Right renal cortex interstitium (tissue), 3 donors: ENCODE results near the gene PNLIPRP1. TPM values are rescaled to one million over a fixed set of nuclear protein-coding genes. Genes with fewer than 3 reads are reported as not detected.

Source experiments
- DNase-seq, 3 donors: peaks; one replicate each; pipeline ENCODE4 v3.0.0-alpha.2; 2013; ENCODE audit warnings: low read depth in 3 of 3, low spot score in 2 of 3
- polyA plus RNA-seq, 3 donors: library from polyadenylated mRNA; unstranded; fragments of 120-200 nt; gene quantifications; one replicate each; pipeline ENCODE4 v1.2.1, GENCODE V29; 2013; ENCODE audit not compliant: insufficient read length in 3 of 3

Gene PNLIPRP1
- polyA plus RNA-seq, result under 1 TPM in 1 of 3 donors, not detected in 2; 0.21 TPM

DNA sequence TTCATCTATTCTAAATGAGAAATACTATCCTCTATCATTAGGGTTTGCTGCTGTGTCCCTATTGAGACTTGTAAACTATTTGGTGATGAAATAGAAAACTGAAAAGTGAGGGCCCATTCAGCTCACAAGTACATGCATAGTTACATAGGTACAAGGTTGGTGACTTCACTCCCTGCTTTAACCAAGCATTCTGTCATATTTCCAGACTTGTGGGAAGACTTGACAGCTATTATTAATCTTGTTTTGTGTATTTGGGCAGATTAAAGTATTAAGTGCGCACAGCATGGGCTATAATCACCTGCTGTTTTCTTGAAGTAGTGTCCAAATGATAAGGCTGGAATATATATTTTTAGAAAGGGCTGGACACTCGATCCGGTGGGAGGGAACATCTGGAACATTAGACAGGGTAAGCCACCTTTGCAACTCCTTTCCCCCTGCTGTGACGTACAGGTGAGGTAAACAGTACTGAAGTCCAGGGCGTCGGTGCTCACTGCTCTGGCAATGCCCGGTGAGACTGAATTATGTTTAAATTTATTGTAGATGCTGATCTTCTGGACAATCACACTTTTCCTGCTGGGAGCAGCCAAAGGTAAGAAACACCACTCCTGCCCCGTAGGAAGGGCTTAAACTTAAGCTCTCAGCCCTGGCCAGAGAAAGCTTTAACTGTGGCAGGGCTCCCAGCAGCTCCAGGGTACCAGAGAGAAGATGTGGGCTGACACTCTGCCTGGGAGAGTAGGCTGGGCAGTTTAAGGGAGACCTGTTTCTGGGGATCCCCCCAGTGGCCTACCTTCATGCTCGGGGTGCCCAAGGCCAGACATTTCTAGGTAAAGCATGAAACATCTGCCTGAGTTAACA lies at the start of gene PNLIPRP1:
Gene PNLIPRP1, plus strand, starts transcription at position 370 of the 855 bp plus-strand sequence. Its CDS starts 171 bp downstream, at position 541.
- no peak for DNase-seq

DNA sequence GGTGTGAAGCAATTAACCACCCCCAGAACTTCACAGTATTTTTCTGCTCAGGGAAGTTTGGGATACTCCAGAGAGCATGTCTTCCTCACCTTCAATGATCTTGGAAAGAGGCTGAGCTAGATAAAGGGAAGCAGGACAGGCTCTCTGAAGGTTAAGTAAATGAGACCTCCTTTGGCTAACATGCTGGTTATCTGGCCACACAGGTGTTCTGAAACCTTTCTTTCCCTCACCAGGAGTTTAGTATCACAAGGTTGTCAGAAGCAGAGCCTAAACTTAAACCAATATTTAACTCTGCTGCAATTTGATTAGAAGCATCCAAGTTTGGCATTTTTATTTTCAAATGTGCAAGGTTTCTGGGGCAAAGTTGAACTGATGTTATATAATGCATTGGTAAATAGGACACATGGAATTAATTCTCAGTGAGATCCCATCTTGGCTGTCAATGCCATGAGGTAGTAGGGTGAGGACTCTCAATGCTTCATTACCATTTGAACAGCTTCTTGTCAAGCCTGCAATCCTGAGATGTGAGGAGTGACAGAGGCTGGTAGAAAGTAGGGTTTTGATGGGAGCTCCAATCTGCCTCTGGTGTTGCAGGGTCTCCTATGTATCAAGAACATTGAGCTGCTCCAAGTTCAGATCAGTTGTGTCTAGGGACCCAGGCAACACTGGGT lies 48.6 kb upstream of the PNLIPRP1 start:
- no peak for DNase-seq

- no peak for DNase-seq
These were observed 45.6 kb upstream of the PNLIPRP1 start for GRCh38 chr10:116545122-116545521.

DNA sequence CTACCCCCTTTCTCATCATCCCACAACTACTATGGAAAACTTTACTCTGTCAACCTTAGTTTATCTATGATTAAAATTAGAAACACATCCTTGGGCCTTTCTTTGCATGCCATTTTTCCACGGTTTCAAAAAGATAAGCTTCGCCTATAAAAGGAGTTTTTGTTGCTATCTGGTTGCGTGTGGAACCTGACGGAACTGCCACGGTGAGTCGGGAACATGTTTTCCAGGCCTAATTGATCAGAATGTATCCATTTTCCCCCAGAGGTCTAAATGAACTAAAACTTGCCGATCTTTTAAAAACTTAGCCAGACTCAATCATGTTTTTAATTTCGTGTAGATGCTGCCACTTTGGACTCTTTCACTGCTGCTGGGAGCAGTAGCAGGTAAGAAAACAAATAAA lies 45.0 kb upstream of the PNLIPRP1 start, which contains the start of gene PNLIP:
Gene PNLIP, plus strand, starts transcription at position 176 of the 400 bp plus-strand sequence. Its CDS starts 162 bp downstream, at position 338.
- no peak for DNase-seq

DNA sequence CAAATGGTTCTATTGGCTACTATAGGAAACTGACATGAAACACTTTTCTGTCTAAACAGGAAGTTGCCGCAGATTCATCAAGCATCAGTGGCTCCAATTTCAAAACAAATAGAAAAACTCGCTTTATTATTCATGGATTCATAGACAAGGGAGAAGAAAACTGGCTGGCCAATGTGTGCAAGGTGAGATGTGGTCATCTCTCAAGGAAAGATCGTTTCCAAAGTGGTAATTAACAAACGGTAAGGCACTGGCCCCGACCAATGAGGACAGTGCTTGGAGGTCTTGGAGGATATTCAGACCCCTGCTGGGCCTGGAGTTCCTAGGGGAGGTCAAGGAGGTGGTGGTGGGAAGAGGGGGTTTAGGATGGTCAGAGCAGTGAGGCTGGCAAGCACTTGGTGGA lies 42.5 kb upstream of the PNLIPRP1 start:
- DNase-seq, result no peak

DNA sequence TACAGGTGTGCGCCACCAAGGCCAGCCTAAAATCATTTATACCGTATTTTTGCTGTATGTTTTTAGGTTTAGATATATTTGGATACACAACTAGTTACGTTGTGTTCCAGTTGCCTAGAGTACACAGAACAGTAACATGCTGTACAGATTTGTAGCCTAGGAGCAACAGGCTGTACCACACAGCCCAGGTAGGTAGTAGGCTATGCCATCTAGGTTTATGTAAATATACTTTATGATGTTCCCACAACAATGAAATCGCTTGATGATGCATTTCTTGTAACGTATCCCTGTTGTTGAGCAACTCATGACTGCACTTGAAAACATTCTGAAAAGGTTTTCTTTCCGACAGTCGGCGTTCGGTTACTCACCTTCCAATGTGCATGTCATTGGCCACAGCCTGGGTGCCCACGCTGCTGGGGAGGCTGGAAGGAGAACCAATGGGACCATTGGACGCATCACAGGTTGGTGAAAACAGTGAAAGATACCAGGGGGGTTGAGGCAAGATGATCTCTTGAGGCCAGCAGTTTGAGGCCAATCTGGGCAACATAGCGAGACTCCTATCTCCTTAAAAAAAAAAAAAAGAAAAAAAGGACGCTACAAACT lies 37.3 kb upstream of the PNLIPRP1 start:
- no peak for DNase-seq

- no peak for DNase-seq
These were observed 36.1 kb upstream of the PNLIPRP1 start for GRCh38 chr10:116554628-116555027.

- no peak for DNase-seq
These were observed 34.9 kb upstream of the PNLIPRP1 start for GRCh38 chr10:116555880-116556279.

- DNase-seq, result no peak
These were observed 33.4 kb upstream of the PNLIPRP1 start for GRCh38 chr10:116557305-116557880.

- no peak for DNase-seq
These were observed 25.2 kb upstream of the PNLIPRP1 start for GRCh38 chr10:116565534-116565933.

DNA sequence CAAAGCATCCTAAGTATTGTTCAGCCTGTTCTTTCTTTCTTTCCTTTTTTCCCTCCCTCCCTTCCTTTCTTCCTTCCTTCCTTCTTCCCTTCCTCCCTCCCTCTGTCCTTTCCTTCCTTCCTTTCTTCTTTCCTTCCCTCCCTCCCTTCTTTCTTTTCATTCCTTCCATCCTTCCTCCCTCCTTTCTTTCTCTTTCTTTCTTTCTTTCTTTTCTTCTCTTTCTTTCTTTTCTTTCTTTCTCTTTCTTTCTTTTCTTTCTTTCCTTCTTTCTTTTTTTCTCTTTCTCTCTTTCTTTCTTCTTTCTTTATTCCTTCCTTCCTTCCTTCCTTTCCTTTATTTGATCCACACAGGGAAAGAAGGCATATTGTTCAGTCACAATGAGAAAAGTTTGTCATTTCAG lies 23.8 kb upstream of the PNLIPRP1 start:
- DNase-seq, result no peak

DNA sequence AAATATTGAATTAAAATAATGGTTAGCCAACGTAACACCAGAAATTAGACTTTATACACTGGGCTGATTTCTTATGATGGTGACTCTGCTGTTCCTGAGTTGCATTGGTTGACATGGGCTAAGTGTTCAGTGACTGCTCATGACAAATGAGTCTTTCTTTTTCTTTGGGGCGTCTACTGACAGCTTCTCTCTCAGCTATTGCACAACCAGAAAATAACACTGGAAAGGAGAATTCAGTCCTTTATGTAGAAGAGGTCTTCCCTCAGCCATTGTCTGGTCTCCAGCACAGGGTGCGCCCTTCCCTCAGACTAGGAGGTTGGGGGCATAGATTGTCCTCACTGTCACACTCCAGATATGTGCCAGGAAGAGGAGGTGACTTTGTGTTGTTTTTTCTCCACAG lies 23.4 kb upstream of the PNLIPRP1 start:
- no peak for DNase-seq

DNA sequence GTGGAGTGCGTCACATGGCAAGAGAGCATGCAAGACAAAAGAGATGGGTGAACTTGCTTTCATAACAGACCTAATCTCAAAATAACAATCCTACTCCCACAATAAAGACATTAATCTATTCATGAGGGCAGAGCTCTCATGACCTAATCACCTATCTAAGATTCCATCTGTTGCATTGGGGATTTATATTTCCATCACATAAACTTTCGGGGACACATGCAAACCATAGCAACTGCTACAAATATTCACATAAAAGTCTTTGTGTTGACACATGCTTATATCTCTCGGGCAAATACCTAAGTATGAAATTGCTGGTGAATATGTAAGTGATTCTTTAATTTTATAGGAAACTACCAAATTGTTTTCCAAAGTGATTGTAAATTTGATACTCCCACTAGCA lies 16.0 kb upstream of the PNLIPRP1 start:
- DNase-seq, result no peak

GRCh38 chr10:116587878-116588591 lies 2.7 kb upstream of the PNLIPRP1 start:
- no peak for DNase-seq

DNA sequence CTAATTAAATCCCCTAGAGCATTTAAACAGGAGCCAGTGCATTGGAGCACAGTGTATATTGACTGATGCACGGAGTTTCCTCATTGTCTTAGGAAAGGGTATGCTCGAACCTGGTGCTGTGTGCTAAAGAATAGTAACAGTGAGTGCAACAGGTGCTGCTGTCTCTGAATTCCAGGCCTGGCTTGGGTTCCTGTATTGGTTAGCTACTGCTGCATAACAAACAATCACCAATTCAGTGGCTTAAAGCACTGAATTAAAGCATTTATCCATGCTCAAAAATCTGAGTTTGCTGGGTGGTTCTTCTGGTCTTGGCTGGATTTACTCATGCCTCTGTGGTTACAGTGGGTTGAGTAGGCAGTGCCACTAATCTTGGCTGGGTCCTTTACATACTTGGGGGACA lies 1.8 kb upstream of the PNLIPRP1 start:
- no peak for DNase-seq

DNA sequence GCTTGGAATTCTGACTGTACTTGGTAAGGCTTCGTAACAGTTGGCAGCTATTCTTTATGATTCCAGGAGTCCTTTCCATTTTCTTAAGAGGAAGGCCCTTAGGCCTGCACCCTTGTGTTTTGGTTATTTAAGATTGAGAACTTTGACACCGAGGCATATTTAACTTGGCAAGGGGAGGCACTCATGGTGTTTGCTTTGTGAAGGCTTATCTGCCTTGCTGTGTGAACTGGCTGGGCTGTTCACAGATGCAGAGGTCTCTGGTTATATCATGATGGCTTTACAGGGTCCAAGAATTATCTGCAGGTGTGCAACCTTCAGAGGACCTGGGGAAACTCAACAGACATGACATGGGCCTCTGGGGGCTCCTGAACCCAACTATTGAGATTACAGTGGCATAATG lies 833 bp upstream of the PNLIPRP1 start:
- no peak for DNase-seq

DNA sequence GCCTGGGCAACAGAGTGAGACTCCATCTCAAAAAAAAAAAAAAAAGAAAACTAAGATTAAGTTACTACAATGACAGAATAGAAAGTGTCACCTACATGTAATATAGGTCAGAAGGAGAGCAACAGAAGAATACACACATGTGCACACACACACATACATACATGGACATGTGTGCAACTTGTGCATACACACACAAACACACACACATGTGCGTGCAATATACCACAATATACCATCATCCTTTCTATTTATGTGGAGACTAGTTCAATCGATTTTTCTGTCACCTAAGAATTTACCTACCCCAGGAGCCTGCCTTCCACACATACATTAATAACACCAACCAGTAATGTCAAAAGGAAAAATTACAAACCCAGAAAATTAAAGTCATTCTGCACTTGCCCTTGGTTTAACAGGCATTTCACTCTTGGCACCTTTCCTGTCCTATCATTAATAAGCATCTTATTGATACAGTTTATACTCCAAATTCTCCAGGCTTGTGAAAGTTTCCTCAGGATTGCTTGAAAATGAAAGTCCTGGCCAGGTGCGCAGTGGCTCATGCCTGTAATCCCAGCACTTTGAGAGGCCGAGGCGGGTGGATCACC lies 2.5 kb downstream of the PNLIPRP1 start:
- DNase-seq, result no peak

DNA sequence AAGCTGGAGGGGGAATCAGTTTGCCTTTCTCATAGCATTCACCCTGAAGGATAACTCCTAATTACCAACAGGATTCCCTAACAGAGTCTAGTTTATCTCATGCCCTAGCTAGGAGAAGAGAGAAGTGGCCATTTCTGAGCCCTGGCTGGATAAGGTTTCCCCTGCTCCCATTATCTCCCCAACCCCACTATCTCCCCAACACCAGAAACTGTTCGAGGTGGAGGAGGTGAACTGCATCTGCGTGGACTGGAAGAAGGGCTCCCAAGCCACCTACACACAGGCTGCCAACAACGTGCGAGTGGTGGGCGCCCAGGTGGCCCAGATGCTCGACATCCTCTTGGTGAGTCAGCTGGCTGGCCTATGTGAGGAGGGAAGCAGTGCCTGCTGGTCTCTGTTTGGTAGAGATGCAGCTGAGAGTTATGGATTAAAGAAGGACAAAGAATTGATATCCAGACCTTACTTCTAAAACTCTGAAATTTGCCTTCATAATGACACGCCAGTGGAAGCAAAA lies 3.8 kb downstream of the PNLIPRP1 start:
- no peak for DNase-seq

DNA sequence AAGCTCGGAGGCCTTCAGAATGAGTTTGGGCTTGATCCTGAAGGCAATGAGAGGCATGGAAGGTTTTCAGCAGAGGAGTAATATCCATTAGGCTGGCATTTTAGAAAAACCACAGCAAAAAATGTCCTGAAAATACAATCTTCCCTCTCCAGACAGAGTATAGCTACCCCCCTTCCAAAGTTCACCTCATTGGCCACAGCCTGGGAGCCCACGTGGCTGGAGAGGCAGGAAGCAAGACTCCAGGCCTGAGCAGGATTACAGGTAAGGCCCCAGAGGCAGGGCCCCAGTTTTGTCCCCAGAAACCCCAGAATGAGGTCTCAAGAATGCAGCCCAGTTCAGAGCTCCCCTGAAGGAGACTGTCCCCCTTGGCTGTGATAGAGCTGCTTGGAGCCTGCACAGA lies 5.3 kb downstream of the PNLIPRP1 start:
- no peak for DNase-seq

DNA sequence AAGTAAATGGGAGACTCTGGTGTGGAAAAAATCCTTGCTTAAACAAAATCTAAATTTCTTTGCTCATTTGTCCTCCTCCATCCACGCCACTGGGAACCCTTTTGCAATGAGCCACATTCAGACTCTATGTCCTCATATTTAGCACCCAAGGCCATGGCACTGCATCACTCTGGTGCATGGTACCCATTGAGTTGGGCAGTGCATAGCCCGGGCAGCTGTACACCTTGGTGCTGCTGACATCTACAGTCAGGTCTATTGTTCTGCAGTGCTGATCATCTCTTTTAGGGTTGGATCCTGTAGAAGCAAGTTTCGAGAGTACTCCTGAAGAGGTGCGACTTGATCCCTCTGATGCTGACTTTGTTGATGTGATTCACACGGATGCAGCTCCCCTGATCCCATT lies 6.8 kb downstream of the PNLIPRP1 start:
- no peak for DNase-seq
